GM21515 (cell line): ENCODE results near the gene MOV10L1.
"Not testable (repeated sequence)": the region's sequence is repeated elsewhere in the genome, so short reads cannot be mapped to it uniquely, and the experiment has no call there.

Source experiments
- ATAC-seq: cut with Tn5 transposase; IDR thresholded peaks from one replicate; pipeline ENCODE4 v1.9.1; 2021; ENCODE audit not compliant: unreplicated experiment

MOV10L1 gene

GRCh38 chr22:50076646-50077535 is 12.9 kb upstream of the MOV10L1 start:
- no peak for ATAC-seq

- no peak for ATAC-seq
Observed at GRCh38 chr22:50078246-50078645, 11.6 kb upstream of the MOV10L1 start.

GRCh38 chr22:50078761-50079160 is 11.0 kb upstream of the MOV10L1 start:
- ATAC-seq: no peak

- no peak for ATAC-seq
Observed at GRCh38 chr22:50080077-50080465, 9.7 kb upstream of the MOV10L1 start.

GRCh38 chr22:50081426-50082196 is 8.2 kb upstream of the MOV10L1 start:
- ATAC-seq: no peak

DNA sequence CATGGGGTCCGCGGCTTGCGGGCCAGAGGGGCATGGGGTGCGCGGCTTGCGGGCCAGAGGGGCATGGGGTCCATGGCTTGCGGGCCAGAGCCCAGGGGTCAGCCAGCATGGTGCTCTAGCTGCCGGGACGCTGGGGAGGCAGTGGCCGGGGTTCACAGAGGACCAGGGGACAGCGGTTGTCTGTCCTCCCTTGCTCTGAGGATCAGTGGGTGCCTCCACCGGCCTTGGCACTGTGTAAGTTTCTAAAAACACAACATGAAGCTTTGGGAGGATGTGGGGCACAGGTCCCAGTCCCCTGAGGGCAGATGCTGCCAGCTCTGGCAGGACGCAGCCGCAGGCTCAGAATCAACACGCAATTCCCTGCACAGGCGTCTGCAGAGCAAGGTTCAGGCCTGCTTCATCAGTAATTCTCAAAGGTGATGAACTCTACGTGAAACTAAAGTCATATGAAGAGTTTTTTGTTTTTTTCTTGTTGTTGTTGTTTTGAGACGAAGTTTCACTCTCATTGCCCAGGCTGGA is 7.5 kb upstream of the MOV10L1 start:
- ATAC-seq: no peak

GRCh38 chr22:50082961-50083461 is 6.8 kb upstream of the MOV10L1 start:
- ATAC-seq: no peak

- no peak for ATAC-seq
Observed at GRCh38 chr22:50083462-50084079, 6.2 kb upstream of the MOV10L1 start.

DNA sequence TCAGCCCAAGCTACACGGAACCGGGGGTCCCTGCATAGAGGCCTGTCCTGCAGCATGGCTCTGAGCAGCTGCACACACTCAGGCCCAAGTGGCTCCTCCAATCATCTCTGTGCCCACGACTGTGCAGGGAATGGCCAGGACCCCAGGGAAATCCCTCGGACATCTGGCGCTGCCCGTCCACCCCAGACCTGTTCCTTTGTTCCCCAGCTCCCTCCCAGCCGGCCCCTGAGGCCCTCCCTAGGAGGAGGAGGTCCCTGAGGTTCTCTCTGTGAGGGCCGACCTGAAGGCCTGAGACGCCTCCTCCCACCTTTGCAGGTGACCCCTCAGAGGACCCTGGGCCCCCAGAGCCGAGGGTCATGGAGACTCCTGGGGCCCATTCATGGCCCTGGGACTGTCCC is 5.7 kb upstream of the MOV10L1 start:
- no peak for ATAC-seq

- no peak for ATAC-seq
Observed at GRCh38 chr22:50084614-50085021, 5.2 kb upstream of the MOV10L1 start.

DNA sequence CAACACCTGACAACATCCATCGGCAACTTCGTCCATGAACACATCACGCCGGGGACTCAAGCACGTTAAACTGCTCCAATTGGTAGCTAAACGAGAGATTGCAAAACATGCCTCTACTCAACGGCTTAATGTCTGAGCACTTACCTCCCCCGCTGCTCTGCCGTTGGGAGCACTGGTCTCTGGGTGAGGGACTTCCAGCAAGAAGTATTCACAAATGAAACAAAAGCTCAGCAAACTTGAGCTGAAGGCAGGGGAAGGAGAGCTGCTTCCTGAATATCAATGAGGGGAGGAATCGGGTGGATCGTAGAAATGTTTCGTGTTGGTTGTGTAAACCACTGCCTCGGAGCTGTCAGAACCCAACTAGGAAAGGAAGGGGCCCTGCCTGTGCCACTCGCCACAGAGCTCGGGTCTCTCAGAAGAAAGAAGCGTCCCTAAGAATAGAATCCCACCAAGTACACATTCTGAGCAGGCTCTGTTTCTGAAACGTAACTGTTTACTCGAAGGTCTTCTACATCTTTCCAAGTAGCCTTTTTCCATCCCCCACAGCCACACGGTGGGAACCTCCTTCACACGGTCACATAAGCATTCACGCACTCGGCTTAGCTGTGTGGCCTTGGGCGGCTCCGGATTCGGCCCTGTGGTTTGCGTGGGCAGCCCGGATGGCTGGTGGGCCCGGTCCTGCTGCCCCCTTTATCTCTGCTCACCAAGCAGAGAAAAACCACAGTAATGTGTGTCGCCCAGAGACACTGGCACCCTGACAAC is 4.4 kb upstream of the MOV10L1 start, which contains the start of gene MLC1:
Gene MLC1, minus strand, starts transcription at position 216 of the 762 bp plus-strand sequence. CDS start 524 bp downstream, outside the sequence.
- no peak for ATAC-seq

DNA sequence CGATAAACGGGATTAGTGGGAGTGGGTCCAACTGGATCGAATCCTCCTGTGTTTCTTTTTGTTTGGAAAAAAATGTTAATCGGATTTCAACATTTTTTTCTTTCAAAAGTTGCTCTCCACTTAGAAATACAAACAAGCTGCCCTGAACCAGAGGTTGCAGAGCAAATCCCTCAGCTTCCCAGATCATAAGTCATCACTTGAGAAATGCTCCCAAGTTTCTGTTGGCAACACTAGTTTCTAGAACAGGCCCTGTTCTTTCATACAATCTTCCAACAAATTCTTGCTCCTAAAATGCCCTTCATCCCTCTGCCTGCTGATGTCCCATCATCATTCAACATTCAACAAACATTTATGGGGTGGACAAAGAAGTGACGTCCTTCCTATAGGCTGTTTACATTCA is 3.3 kb upstream of the MOV10L1 start:
- no peak for ATAC-seq

GRCh38 chr22:50086975-50087374 is 2.8 kb upstream of the MOV10L1 start:
- ATAC-seq: not testable (repeated sequence)

GRCh38 chr22:50087646-50088045 is 2.2 kb upstream of the MOV10L1 start:
- no peak for ATAC-seq

GRCh38 chr22:50088096-50088495 is 1.7 kb upstream of the MOV10L1 start:
- ATAC-seq: no peak

GRCh38 chr22:50089231-50089630 is 575 bp upstream of the MOV10L1 start:
- ATAC-seq: no peak

GRCh38 chr22:50090412-50090714 is 557 bp downstream of the MOV10L1 start:
- no peak for ATAC-seq

DNA sequence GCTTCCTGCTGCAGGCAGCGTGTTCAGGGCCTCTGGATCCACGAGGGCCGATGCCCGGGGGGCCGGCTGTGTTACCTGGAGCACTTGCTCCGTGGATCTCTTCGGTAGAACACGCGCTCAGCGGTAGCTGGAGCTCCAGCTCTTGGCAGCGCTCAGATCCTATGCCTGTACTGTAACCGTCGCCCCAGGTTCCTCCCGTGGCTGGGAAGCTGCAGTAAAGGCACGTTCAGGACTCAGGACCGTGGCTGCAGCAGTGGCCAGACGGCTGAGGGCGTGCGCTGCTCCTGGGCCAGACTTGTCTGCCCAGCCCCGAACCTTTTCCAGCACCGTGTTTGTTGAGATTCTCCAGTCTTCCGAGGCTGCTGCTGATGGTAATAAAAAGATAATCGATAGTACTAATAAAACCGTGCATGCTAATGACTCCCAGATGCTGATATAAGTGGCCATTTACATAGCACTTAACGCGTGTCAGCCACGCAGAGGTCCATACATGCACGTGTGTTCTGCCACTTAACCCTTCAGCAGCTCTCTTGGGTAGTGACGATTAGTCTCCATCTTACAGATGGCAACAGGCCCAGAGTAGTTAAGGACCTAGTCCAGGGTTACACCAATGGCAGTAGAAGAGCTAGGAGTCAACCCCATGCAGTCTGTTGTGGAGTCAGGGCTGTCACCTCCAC is 1.4 kb downstream of the MOV10L1 start:
- no peak for ATAC-seq

GRCh38 chr22:50092342-50092741 is 2.5 kb downstream of the MOV10L1 start:
- ATAC-seq: no peak

DNA sequence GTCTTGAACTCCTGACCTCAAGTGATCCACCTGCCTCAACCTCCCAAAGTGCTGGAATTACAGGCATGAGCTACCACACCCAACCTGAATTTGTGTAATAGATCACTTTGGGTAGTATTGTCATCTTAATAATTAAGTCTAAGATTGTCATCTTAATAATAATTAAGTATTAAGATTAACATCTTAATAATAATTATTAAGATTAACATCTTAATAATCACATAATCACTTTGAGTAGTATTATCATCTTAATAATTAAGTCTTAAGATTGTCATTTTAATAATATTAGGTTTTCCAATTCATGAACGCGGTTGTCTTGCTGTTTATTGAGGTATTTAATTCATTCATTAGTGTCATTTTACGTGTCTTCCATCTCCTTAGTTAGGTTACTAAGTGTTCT is 8.2 kb downstream of the MOV10L1 start:
- ATAC-seq: no peak
